HEK293T (cell line): ENCODE results near the gene LRRC43.
"Not testable (repeated sequence)": the region's sequence is repeated elsewhere in the genome, so short reads cannot be mapped to it uniquely, and the experiment has no call there.

Source experiments
- ARNT ChIP-seq: fragments of 450-650 bp; IDR thresholded peaks from 2 replicates; pipeline ENCODE4 v1.6.1; 2017; ENCODE audit warnings: mild to moderate bottlenecking
- BHLHE40 ChIP-seq: fragments of 450-650 bp; IDR thresholded peaks from 2 replicates; pipeline ENCODE4 v1.6.1; 2016; ENCODE audit warnings: mild to moderate bottlenecking, moderate library complexity, borderline replicate concordance
- CTBP1 ChIP-seq: fragments of 450-650 bp; IDR thresholded peaks from 2 replicates; pipeline ENCODE4 v1.6.1; 2016; ENCODE audit warnings: borderline replicate concordance
- ELF4 ChIP-seq: fragments of 450-650 bp; IDR thresholded peaks from 2 replicates; pipeline ENCODE4 v1.6.1; 2017; ENCODE audit warnings: antibody characterized with exemption
- FOXM1 ChIP-seq: fragments of 450-650 bp; IDR thresholded peaks from 2 replicates; pipeline ENCODE4 v1.6.1; 2017; ENCODE audit warnings: mild to moderate bottlenecking, borderline replicate concordance
- HDGF ChIP-seq: fragments of 450-650 bp; IDR thresholded peaks from 2 replicates; pipeline ENCODE4 v1.6.1; 2017; ENCODE audit warnings: antibody characterized with exemption, borderline replicate concordance
- L3MBTL2 ChIP-seq: fragments of 450-650 bp; conservative IDR thresholded peaks from 2 replicates; pipeline ENCODE4 v1.6.1; 2016; ENCODE audit warnings: mild to moderate bottlenecking
- SP1 ChIP-seq: fragments of 450-650 bp; IDR thresholded peaks from 2 replicates; pipeline ENCODE4 v1.6.1; 2017
- SUZ12 ChIP-seq: fragments of 450-650 bp; IDR thresholded peaks from 2 replicates; pipeline ENCODE4 v1.6.1; 2016; ENCODE audit warnings: mild to moderate bottlenecking
- TARDBP ChIP-seq: fragments of 450-650 bp; IDR thresholded peaks from 2 replicates; pipeline ENCODE4 v1.6.1; 2016
- ZNF384 ChIP-seq: fragments of 450-650 bp; IDR thresholded peaks from 2 replicates; pipeline ENCODE4 v1.6.1; 2016

GRCh38 chr12:122176473-122176872 lies 6.5 kb upstream of the LRRC43 start:
- not testable (repeated sequence) for TF ChIP-seq SP1, SUZ12, HDGF, TARDBP, BHLHE40, FOXM1, L3MBTL2, CTBP1, ZNF384, ARNT, ELF4
